CD14-positive monocyte (primary cell): Measurements from ENCODE around the gene APBA3. TPM values are rescaled to one million over a fixed set of nuclear protein-coding genes. Genes with fewer than 3 reads are reported as not detected.

ENCODE experiments used
- DNase-seq, 3 donors: peaks; one replicate each; pipeline ENCODE4 v3.0.0-alpha.2; 2011 to 2022
- H2AFZ ChIP-seq: 2 replicates; pipeline ENCODE4 v1.6.0; 2012; ENCODE audit warnings: mild to moderate bottlenecking, low read depth, low read length, inconsistent platforms; ENCODE audit not compliant: insufficient read depth, poor library complexity, severe bottlenecking
- H3K27ac ChIP-seq, 2 donors: 1 replicate in 1 of 2; 2 replicates in 1 of 2; pipeline ENCODE4 v1.5.1; 2012 to 2013; ENCODE audit warnings: low read length in 2 of 2, control low read depth in 1 of 2, inconsistent platforms in 1 of 2, low read depth in 1 of 2, mild to moderate bottlenecking in 1 of 2
- H3K27me3 ChIP-seq, 2 donors: one replicate each; pipeline versions ENCODE4 v1.6.0 to v1.6.1; 2011 to 2013; ENCODE audit warnings: low read length in 2 of 2; ENCODE audit not compliant: control insufficient read depth in 2 of 2, insufficient read depth in 2 of 2
- H3K36me3 ChIP-seq, 2 donors: replicated peaks in 1 of 2; 1 replicate in 1 of 2; 2 replicates in 1 of 2; pipeline versions ENCODE4 v1.5.1 to v1.6.1; 2012 to 2013; ENCODE audit warnings: low read length in 2 of 2, control low read depth in 1 of 2, inconsistent platforms in 1 of 2, mild to moderate bottlenecking in 1 of 2; ENCODE audit not compliant: insufficient read depth in 2 of 2, control insufficient read depth in 1 of 2
- H3K4me1 ChIP-seq, 2 donors: 1 replicate in 1 of 2; 2 replicates in 1 of 2; pipeline versions ENCODE4 v1.5.1 to v1.6.1; 2012 to 2013; ENCODE audit warnings: low read length in 2 of 2, control low read depth in 1 of 2, inconsistent platforms in 1 of 2, mild to moderate bottlenecking in 1 of 2, moderate library complexity in 1 of 2; ENCODE audit not compliant: insufficient read depth in 2 of 2, control insufficient read depth in 1 of 2
- H3K4me2 ChIP-seq: replicated peaks from 2 replicates; pipeline ENCODE3; 2012; ENCODE audit warnings: low read length, moderate library complexity, mild to moderate bottlenecking; ENCODE audit not compliant: poor library complexity, severe bottlenecking; ENCODE audit errors: extremely low read depth
- H3K4me3 ChIP-seq, 3 experiments: fragments of 200-600 bp in 1 of 3; sonication (generic) in 1 of 3; replicated peaks in 1 of 3; 1 replicate in 2 of 3; 2 replicates in 1 of 3; pipeline ENCODE4 v1.5.1; 2011 to 2013; ENCODE audit warnings: low read length in 3 of 3, mild to moderate bottlenecking in 3 of 3, control low read depth in 2 of 3, low read depth in 2 of 3, inconsistent platforms in 1 of 3, moderate library complexity in 1 of 3
- H3K79me2 ChIP-seq: 2 replicates; pipeline ENCODE4 v1.6.0; 2012; ENCODE audit warnings: mild to moderate bottlenecking, control low read depth, inconsistent platforms, low read length, moderate library complexity; ENCODE audit not compliant: insufficient read depth
- H3K9ac ChIP-seq: 2 replicates; pipeline ENCODE4 v1.6.0; 2017; ENCODE audit warnings: low read length, mild to moderate bottlenecking; ENCODE audit not compliant: insufficient read depth, poor library complexity, severe bottlenecking
- H3K9me3 ChIP-seq, 2 donors: replicated peaks in 1 of 2; 1 replicate in 1 of 2; 2 replicates in 1 of 2; pipeline versions ENCODE4 v1.5.1 to v1.6.1; 2012 to 2013; ENCODE audit warnings: low read length in 2 of 2, control low read depth in 1 of 2; ENCODE audit not compliant: control insufficient read depth in 1 of 2, insufficient read depth in 1 of 2
- H4K20me1 ChIP-seq: 2 replicates; pipeline ENCODE4 v1.6.0; 2012; ENCODE audit warnings: mild to moderate bottlenecking, low read length, control low read depth, moderate library complexity; ENCODE audit not compliant: insufficient read depth
- H3K27ac Mint-ChIP-seq, 7 donors: one replicate each; pipeline ENCODE4 v1.8.0; 2020; ENCODE audit warnings: mild to moderate bottlenecking in 7 of 7, mixed read lengths in 7 of 7, moderate library complexity in 6 of 7, inconsistent platforms in 2 of 7
- H3K27me3 Mint-ChIP-seq, 3 donors: one replicate each; pipeline ENCODE4 v1.8.0; 2021 to 2022; ENCODE audit warnings: low read depth in 3 of 3, mild to moderate bottlenecking in 3 of 3, mixed read lengths in 3 of 3, moderate library complexity in 3 of 3, inconsistent platforms in 1 of 3
- H3K36me3 Mint-ChIP-seq, 2 donors: one replicate each; pipeline ENCODE4 v1.8.0; 2020; ENCODE audit warnings: mixed read lengths in 2 of 2, inconsistent platforms in 1 of 2, mild to moderate bottlenecking in 1 of 2
- H3K4me1 Mint-ChIP-seq: one replicate; pipeline ENCODE4 v1.8.0; 2020; ENCODE audit warnings: mild to moderate bottlenecking, mixed read lengths
- H3K4me3 Mint-ChIP-seq, 2 donors: one replicate each; pipeline ENCODE4 v1.8.0; 2020; ENCODE audit warnings: mild to moderate bottlenecking in 2 of 2, mixed read lengths in 2 of 2, moderate library complexity in 1 of 2
- H3K9me3 Mint-ChIP-seq, 7 donors: one replicate each; pipeline ENCODE4 v1.8.0; 2020 to 2022; ENCODE audit warnings: mixed read lengths in 7 of 7, mild to moderate bottlenecking in 6 of 7, moderate library complexity in 6 of 7, inconsistent platforms in 2 of 7
- WGBS: methylation state at CpG from one replicate; pipeline ENCODE4 v1.1.5; 2013; ENCODE audit warnings: missing lambda C conversion rate; ENCODE audit not compliant: insufficient coverage; 5-methylcytosine and 5-hydroxymethylcytosine counted together
- intact Hi-C, 2 donors: fragments of 100-400 bp; cut with micrococcal nuclease; formaldehyde crosslinking; loops; one replicate each; pipeline versions ENCODE4 v1.15.0 to v1.15.1; 2023
- polyA plus RNA-seq, 3 donors: library from polyadenylated mRNA; depleted of rRNA in 1 of 3; unstranded in 2 of 3; stranded (reverse) in 1 of 3; fragments of 300-500 nt in 2 of 3; fragments of >200 nt in 1 of 3; fragmentation: Illumina TruSeq in 2 of 3; gene quantifications; 1 replicate in 2 of 3; 2 replicates in 1 of 3; pipeline ENCODE4 v1.2.3, GENCODE V29; 2012 to 2021
- TF ChIP-seq, protein P1 (sequence below): fragments of 200-600 bp; IDR thresholded peaks from one replicate; pipeline ENCODE4 v1.8.0; 2022; ENCODE audit warnings: antibody characterized with exemption, mild to moderate bottlenecking

APBA3 gene
- polyA plus RNA-seq, 3 donors: 14.5 to 23.1 (median 16.1) TPM

GRCh38 chr19:3712663-3713611 lies 48.6 kb downstream of the APBA3 start:
- Histone ChIP-seq H2AFZ (no peak overlapping the region), H3K4me1 (peaks cover 9 to 10% of the 10 kb centered on the region in 2 donors), H4K20me1 (no peaks in the 10 kb centered on the region), H3K4me3 (no peak overlapping the region), H3K4me2 (no peak overlapping the region), H3K27me3 (peaks cover 0 to 10% of the 10 kb centered on the region in 2 donors), H3K9me3 (no peaks in the 10 kb centered on the region), H3K79me2 (no peaks in the 10 kb centered on the region), H3K36me3 (no peaks in the 10 kb centered on the region), H3K27ac (no peak overlapping the region), H3K9ac (no peak overlapping the region)
- Mint-ChIP-seq H3K27ac (peak overlapping the region in 6 of 7 donors; percentile 2 to 58 (median 28)), H3K4me3 (no peak overlapping the region), H3K9me3 (peaks cover 0 to 2% (median 0%) of the 10 kb centered on the region in 7 donors), H3K4me1 (peaks cover 18% of the 10 kb centered on the region), H3K36me3 (no peaks in the 10 kb centered on the region), H3K27me3 (peaks cover 8 to 37% (median 18%) of the 10 kb centered on the region in 3 donors)
- TF ChIP-seq, protein P1, sequence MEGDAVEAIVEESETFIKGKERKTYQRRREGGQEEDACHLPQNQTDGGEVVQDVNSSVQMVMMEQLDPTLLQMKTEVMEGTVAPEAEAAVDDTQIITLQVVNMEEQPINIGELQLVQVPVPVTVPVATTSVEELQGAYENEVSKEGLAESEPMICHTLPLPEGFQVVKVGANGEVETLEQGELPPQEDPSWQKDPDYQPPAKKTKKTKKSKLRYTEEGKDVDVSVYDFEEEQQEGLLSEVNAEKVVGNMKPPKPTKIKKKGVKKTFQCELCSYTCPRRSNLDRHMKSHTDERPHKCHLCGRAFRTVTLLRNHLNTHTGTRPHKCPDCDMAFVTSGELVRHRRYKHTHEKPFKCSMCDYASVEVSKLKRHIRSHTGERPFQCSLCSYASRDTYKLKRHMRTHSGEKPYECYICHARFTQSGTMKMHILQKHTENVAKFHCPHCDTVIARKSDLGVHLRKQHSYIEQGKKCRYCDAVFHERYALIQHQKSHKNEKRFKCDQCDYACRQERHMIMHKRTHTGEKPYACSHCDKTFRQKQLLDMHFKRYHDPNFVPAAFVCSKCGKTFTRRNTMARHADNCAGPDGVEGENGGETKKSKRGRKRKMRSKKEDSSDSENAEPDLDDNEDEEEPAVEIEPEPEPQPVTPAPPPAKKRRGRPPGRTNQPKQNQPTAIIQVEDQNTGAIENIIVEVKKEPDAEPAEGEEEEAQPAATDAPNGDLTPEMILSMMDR: no peak
- intact Hi-C loops: no loop called here
- no peak for DNase-seq
- 28% methylated on average over 15 of the region's 23 CpGs for WGBS

GRCh38 chr19:3710265-3710812 lies 51.2 kb downstream of the APBA3 start:
- TF ChIP-seq, protein P1: no peak
- H3K4me3 ChIP-seq: no peak overlapping the region
- H3K4me1 ChIP-seq: peaks cover 9 to 17% of the 10 kb centered on the region in 2 donors
- no peak overlapping the region for H2AFZ ChIP-seq
- DNase-seq: peak; percentile 80 to 96 (median 89)
- no peak overlapping the region for H3K4me2 ChIP-seq
- H4K20me1 ChIP-seq: no peaks in the 10 kb centered on the region
- H3K9me3 ChIP-seq: no peaks in the 10 kb centered on the region
- H3K27me3 ChIP-seq: peaks cover 0 to 13% of the 10 kb centered on the region in 2 donors
- WGBS: 34% methylated on average over 16 of the region's 20 CpGs
- H3K9ac ChIP-seq: no peak overlapping the region
- Mint-ChIP-seq H3K4me1 (peaks cover 21% of the 10 kb centered on the region), H3K27ac (peak overlapping the region; percentile 37 to 89 (median 72)), H3K27me3 (peaks cover 6 to 47% (median 20%) of the 10 kb centered on the region in 3 donors), H3K36me3 (no peaks in the 10 kb centered on the region), H3K4me3 (peak overlapping the region in 1 of 2 donors; percentile 48), H3K9me3 (peaks cover 0 to 2% (median 0%) of the 10 kb centered on the region in 7 donors)
- H3K79me2 ChIP-seq: no peaks in the 10 kb centered on the region
- peak overlapping the region in 1 of 2 donors; percentile 12 for H3K27ac ChIP-seq
- intact Hi-C loops: no loop called here
- no peaks in the 10 kb centered on the region for H3K36me3 ChIP-seq
